Ishikawa (cell line): ENCODE data around the gene TMEM44.
A peak's percentile ranks its signal among the peaks of the same experiment; 100 is the strongest.

Experiments
- CEBPB ChIP-seq: IDR thresholded peaks from 2 replicates; pipeline ENCODE4 v1.6.1; 2012
- CREB1 ChIP-seq: IDR thresholded peaks from 2 replicates; pipeline ENCODE4 v1.6.1; 2012; ENCODE audit warnings: low read depth
- EGR1 ChIP-seq: IDR thresholded peaks from 2 replicates; pipeline ENCODE4 v1.6.1; 2012
- EP300 ChIP-seq: IDR thresholded peaks from 2 replicates; pipeline ENCODE4 v1.6.1; 2012; ENCODE audit warnings: borderline replicate concordance
- FOXM1 ChIP-seq: IDR thresholded peaks from 2 replicates; pipeline ENCODE4 v1.6.1; 2012; ENCODE audit warnings: low read depth, borderline replicate concordance
- NFIC ChIP-seq: IDR thresholded peaks from 2 replicates; pipeline ENCODE4 v1.6.1; 2012
- RAD21 ChIP-seq: IDR thresholded peaks from 2 replicates; pipeline ENCODE4 v1.6.1; 2012; ENCODE audit warnings: low read depth
- REST ChIP-seq: IDR thresholded peaks from 2 replicates; pipeline ENCODE4 v1.6.1; 2012; ENCODE audit warnings: low read depth, mild to moderate bottlenecking
- TAF1 ChIP-seq: IDR thresholded peaks from 2 replicates; pipeline ENCODE4 v1.6.1; 2012; ENCODE audit warnings: low read depth, mild to moderate bottlenecking
- TCF12 ChIP-seq: IDR thresholded peaks from 2 replicates; pipeline ENCODE4 v1.6.1; 2012; ENCODE audit warnings: low read depth
- TEAD4 ChIP-seq: IDR thresholded peaks from 2 replicates; pipeline ENCODE4 v1.6.1; 2012
- USF1 ChIP-seq: IDR thresholded peaks from 2 replicates; pipeline ENCODE4 v1.6.1; 2012
- YY1 ChIP-seq: IDR thresholded peaks from 2 replicates; pipeline ENCODE4 v1.6.1; 2012; ENCODE audit warnings: low read depth
- ZBTB7A ChIP-seq: IDR thresholded peaks from 2 replicates; pipeline ENCODE4 v1.6.1; 2012; ENCODE audit warnings: low read depth
- TF ChIP-seq, protein P1 (sequence below): IDR thresholded peaks from 2 replicates; pipeline ENCODE4 v1.6.1; 2012

TMEM44 gene

DNA sequence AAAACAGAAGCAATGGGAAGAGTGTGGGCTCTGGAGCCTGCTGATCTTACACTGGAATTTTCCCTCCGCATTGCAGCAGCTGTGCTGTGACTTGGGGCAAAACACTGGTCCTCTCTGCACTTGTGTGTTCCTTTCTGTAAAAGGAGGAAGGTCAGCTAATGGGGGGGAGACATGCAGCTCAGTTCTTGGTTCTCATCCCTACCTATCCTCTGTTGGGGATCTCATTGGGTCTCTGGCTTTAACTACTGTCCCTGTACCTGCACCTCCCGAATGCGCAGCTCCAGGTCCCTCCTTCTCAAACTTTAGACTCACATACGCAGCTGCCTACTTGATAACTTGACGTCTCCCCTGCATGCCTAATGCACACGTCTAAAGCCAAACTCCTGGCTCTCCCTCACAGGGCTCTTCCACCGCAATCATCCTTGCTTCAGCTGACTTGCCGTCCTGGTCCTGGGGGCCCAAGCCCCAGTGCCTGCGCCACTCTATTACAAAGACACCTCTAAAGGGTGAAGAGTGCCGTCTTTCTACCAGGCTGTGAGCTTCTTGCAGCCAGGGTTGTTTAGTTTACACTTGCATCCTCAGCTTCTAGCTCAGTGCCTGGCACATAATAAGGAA, 5.9 kb upstream of the TMEM44 start:
- TF ChIP-seq REST = no peak
- TF ChIP-seq TAF1 = no peak
- no peak for TF ChIP-seq YY1
- no peak for TF ChIP-seq USF1

DNA sequence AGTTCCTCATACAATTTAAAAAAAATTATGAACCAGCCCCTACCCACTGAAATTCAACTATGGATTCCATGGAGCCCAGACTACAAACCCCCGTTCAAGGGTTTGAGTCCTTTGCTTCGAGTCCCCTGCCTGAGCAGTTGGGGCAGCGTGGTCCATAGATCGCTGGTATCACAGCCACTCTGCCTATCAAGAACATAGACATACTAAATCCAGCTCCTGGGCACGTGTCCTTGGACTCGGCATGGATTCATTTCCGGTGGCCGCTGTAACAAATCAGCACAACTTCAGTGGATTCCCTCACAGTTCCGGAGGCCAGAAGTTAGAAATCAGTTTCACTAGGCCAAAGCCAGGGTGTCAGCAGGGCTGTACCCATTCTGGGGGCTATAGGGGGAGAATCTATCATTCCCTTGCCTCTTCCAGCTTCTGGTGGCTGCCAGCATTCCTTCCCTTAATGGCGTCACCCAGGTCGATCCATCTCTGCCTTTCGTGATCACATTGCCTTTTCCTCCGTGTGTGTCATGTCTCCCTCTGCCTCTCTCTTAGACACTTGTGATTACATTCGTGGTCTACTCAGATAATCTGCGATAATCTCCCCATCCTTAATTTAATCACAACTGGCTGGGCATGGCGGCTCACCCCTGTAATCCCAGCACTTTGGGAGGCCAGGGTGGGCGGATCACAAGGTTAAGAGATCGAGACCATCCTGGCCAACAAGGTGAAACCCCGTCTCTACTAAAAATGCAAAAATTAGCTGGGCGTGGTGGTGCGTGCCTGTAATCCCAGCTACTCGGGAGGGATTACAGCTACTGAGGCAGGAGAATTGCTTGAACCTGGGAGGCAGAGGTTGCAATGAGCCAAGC, 4.6 kb upstream of the TMEM44 start:
- TF ChIP-seq EP300 = no peak
- TF ChIP-seq TEAD4 = no peak
- TF ChIP-seq, protein P1, sequence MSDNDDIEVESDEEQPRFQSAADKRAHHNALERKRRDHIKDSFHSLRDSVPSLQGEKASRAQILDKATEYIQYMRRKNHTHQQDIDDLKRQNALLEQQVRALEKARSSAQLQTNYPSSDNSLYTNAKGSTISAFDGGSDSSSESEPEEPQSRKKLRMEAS = no peak
- no peak for TF ChIP-seq TCF12
- TF ChIP-seq NFIC = no peak
- no peak for TF ChIP-seq FOXM1
- TF ChIP-seq EGR1 = no peak
- no peak for TF ChIP-seq CREB1
- no peak for TF ChIP-seq CEBPB
- no peak for TF ChIP-seq YY1
- no peak for TF ChIP-seq REST
- no peak for TF ChIP-seq TAF1
- no peak for TF ChIP-seq USF1
- no peak for TF ChIP-seq ZBTB7A
- no peak for TF ChIP-seq RAD21

DNA sequence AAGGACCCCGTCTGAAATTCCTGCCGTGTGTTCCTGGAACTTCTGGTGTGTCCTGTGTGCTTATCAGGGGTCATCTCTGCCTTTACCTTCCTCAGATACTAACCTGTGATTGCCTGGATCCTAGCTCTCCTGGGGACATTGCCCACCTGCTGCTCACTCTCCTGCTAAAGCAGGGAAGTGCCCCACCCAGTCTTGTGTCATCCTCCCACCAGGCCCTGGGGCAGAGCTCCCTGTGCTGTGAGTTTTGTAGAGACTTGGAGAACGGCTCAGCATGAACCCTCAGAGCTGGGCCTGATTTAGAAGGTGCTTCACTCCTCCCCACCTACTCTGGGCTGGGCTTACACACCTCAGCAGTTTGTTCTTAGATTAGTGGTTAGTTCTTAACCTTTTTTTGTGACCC, 3.8 kb upstream of the TMEM44 start:
- TF ChIP-seq RAD21 (no peak), TCF12 (no peak), NFIC (no peak), FOXM1 (no peak), ZBTB7A (no peak), REST (no peak), YY1 (no peak), TAF1 (no peak)
- TF ChIP-seq, protein P1 = no peak

DNA sequence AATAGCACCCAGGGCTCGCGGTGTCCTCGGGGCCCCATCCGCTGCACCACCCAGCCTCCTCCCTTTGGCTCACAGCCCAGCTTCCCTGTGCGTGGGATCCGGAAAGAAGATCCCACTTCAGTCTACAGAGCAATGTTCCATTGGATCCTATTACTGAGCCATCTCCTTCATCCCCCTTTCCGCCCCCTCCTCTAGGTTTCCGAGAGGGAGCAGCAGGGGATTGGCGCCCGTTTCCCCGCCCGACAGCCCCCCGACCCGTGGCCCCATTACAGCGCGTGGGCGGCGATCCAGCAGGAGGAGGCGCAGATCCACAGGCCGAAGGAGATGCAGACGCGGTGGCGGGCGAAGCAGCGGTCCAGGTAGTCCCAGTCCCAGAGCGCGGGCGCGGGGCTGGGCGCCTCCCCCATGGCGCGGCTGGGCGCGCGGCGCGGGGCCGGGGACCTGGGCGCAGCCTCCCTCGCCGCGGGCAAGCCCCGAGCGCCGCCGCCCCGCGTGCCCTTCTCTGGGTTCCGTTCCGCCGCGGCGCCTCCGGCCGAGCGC, 340 bp downstream of the TMEM44 start:
- TF ChIP-seq EGR1 (peak; percentile 77), TCF12 (no peak), NFIC (peak; percentile 63)
